IPS DF 6.9 (cell line): Measurements from ENCODE around the gene THUMPD2.
"Not testable (repeated sequence)": the region's sequence is repeated elsewhere in the genome, so short reads cannot be mapped to it uniquely, and the experiment has no call there.

Experiments
- DNase-seq: peaks from one replicate; pipeline ENCODE4 v3.0.0-alpha.2; 2013; ENCODE audit warnings: low read depth, low spot score
- H3K27ac ChIP-seq: one replicate; pipeline ENCODE4 v1.5.1; 2013; ENCODE audit warnings: low read length, control low read depth
- H3K27me3 ChIP-seq: 2 replicates; pipeline ENCODE4 v1.6.1; 2013; ENCODE audit warnings: mild to moderate bottlenecking, low read length; ENCODE audit not compliant: control insufficient read depth, insufficient read depth
- H3K36me3 ChIP-seq: 2 replicates; pipeline ENCODE4 v1.6.1; 2013; ENCODE audit warnings: low read length; ENCODE audit not compliant: control insufficient read depth, insufficient read depth
- H3K4me1 ChIP-seq: 2 replicates; pipeline ENCODE4 v1.6.1; 2013; ENCODE audit warnings: low read length; ENCODE audit not compliant: control insufficient read depth, insufficient read depth
- H3K4me3 ChIP-seq: 2 replicates; pipeline ENCODE4 v1.5.1; 2013; ENCODE audit warnings: mild to moderate bottlenecking, low read length
- H3K9me3 ChIP-seq: 2 replicates; pipeline ENCODE4 v1.6.1; 2013; ENCODE audit warnings: low read length, inconsistent platforms; ENCODE audit not compliant: control insufficient read depth, insufficient read depth
- WGBS: extraction: QIAGEN DNeasy Blood & Tissue Kit; methylation state at CpG from one replicate; pipeline ENCODE4 v1.1.7; 2013; ENCODE audit warnings: mixed read lengths, missing lambda C conversion rate; ENCODE audit not compliant: insufficient read length, insufficient coverage; 5-methylcytosine and 5-hydroxymethylcytosine counted together

The THUMPD2 gene

DNA sequence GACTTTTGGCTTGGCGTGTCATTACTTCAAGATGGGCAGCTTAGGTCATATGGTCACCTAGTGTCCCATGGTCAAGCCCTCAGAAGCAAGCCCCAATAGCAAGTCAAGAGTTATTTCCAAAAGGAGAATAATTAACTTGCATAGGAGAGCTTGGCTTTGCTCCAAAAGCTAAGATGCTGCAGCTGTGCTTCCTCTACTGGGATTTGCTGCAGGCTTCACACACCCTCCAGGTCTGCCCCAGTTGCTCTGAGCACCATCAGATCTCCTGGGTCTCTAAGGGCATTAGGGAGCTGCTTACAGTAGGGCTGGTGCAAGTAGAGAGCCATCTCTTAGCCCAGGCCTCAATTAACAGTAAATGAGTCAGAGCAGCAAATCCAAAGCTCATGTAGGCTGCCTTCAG, 46.6 kb downstream of the THUMPD2 start:
- WGBS: no CpG with 5 or more reads among the region's 1 CpG
- peaks cover 4% of the 10 kb centered on the region; the same call in 1 of the 2 replicates for H3K36me3 ChIP-seq

DNA sequence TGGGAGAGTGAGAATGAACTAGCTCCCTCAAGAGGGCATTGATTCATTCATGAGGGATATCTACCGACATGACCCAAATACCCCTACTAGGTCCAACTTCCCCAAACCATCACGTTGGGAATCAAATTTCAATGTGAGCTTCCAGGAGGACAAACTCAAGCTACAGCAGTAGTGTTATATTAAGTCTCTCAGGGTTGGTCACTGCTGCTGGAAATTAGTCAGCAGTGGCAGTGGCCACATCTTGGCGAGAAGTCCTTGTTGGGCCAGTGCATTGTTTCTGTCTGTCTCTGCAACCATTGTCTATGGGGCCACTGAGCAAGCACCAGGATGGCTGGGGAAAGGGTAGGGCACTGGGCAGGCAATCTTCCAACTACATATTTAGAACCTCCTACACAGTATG, 47.5 kb downstream of the THUMPD2 start:
- Histone ChIP-seq H3K9me3 (no peaks in the 10 kb centered on the region), H3K4me1 (no peaks in the 10 kb centered on the region), H3K27ac (no peak overlapping the region), H3K4me3 (no peak overlapping the region), H3K36me3 (peaks cover 1% of the 10 kb centered on the region; the same call in 1 of the 2 replicates), H3K27me3 (no peaks in the 10 kb centered on the region)
- no peak for DNase-seq
- no CpG with 5 or more reads among the region's 3 CpGs for WGBS

More for the DNA sequence above, 46.6 kb downstream of the THUMPD2 start:
- H3K27me3 ChIP-seq: no peaks in the 10 kb centered on the region
- H3K9me3 ChIP-seq: no peaks in the 10 kb centered on the region
- H3K4me1 ChIP-seq: no peaks in the 10 kb centered on the region
- DNase-seq: no peak
- no peak overlapping the region for H3K27ac ChIP-seq
- no peak overlapping the region for H3K4me3 ChIP-seq

DNA sequence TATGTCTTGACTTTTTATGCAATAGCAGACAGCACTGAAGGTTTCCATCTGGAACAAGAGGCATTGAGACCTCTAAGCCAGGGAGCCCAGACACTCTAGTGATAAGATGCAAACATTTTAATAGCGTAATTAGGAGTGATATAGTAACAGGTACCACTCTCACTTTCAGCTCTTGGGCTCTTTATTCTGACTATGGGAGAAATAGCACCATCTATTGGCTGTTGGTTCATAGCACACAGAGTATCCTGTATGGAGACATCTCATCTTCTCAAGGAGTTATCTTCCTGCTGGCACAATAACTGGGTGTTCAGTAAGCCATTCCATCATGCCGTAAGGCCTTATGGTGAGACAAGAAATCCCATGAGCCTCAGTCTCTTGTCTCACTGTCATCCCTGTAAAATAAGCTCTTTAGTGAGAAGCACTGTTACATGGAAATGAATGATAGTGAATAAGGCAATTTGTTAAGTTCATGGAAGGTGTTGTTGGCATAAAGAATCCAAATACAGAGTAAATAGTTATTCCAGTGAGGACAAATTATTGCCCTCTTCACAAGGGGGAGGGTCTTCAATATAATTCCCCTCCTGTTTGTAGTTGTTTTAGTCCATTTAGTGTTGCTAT, 48.3 kb downstream of the THUMPD2 start:
- no peaks in the 10 kb centered on the region for H3K36me3 ChIP-seq
- H3K4me3 ChIP-seq: no peak overlapping the region
- WGBS: no CpG with 5 or more reads among the region's 2 CpGs
- no peaks in the 10 kb centered on the region for H3K9me3 ChIP-seq
- H3K27ac ChIP-seq: no peak overlapping the region
- no peaks in the 10 kb centered on the region for H3K4me1 ChIP-seq
- DNase-seq: peak; percentile 31
- H3K27me3 ChIP-seq: no peaks in the 10 kb centered on the region

DNA sequence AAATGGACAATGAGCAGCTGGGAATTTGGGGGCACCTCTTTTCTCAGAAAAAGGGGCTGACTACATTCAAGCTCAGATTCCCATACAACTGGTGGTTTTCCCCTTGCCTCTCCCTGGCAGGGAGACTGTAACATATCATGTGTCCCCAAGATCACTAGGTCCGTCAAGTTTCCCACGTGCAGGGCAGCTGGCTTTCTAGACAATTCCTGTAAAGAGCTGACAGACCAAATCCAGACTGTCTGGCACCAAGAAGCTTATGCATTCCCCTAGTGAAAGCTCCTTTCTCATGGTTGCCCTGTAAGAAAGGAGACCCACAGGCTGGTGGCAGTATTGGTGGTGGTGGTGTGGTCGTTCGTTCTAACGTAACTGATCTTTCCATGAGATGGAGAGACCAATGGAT, 48.8 kb downstream of the THUMPD2 start:
- no peak for DNase-seq
- H3K27me3 ChIP-seq: no peaks in the 10 kb centered on the region
- H3K4me1 ChIP-seq: no peaks in the 10 kb centered on the region
- WGBS: no CpG with 5 or more reads among the region's 5 CpGs
- no peaks in the 10 kb centered on the region for H3K36me3 ChIP-seq
- no peaks in the 10 kb centered on the region for H3K9me3 ChIP-seq
- no peak overlapping the region for H3K27ac ChIP-seq
- no peak overlapping the region for H3K4me3 ChIP-seq

DNA sequence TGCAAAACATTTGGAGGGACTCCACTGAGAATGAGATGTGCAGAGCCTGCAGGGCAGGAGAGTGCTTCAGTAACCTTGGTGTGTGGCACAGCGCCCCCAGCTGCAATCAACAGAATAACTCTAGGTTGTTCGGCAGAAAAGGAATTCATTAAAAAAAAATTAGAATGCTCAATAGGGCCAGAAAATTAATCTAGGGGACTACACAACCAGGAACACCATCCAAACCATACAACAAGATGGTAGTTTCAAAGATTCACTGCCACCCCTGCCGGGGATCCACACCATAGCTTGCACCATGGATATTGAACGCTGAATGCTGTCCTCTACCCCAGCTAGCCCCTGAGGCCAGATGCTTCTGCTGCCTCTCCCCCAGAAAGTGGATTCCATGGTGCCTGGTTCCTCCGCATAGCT, 50.1 kb downstream of the THUMPD2 start:
- no peaks in the 10 kb centered on the region for H3K36me3 ChIP-seq
- no peaks in the 10 kb centered on the region for H3K9me3 ChIP-seq
- no peak overlapping the region for H3K4me3 ChIP-seq
- no CpG with 5 or more reads among the region's 5 CpGs for WGBS
- H3K27me3 ChIP-seq: no peaks in the 10 kb centered on the region
- no peaks in the 10 kb centered on the region for H3K4me1 ChIP-seq
- DNase-seq: peak; percentile 9
- no peak overlapping the region for H3K27ac ChIP-seq

DNA sequence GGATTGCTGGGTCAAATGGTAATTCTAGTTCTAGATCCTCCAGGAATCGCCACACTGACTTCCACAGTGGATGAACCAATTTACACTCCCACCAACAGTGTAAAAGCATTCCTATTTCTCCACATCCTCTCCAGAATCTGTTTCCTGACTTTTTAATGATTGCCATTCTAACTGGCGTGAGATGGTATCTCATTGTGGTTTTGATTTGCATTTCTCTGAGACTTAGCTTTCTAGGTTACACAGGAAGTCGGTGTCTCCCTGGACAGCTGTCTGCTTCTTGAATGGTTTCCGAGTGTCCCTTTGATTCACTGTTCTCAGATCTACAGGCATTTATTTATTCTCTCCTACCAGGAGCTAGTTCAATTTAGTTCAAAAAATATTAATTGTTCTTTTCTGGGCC, 51.0 kb downstream of the THUMPD2 start:
- not testable (repeated sequence) for H3K4me3 ChIP-seq, H3K9me3 ChIP-seq, DNase-seq, H3K36me3 ChIP-seq, H3K27ac ChIP-seq, H3K4me1 ChIP-seq, H3K27me3 ChIP-seq
- WGBS: no CpG with 5 or more reads among the region's 4 CpGs

DNA sequence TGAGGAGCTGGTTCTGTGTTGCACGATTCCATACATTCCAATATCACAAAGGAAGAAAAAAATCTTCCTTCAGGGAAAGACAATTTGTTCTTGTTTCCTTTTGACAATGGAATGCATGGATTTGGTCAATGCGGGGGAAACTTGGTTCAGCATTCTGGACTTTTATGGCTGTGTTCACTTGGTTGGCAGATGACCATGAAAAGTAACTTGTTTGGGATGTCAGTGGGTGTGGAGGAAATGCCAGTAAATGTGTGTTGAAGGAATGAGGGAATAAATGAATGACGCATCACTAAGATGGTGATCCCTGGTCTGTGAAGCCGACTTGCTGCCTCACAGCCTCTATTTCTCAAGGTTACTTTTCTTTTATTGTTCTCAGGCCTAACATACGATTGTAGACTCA, 53.7 kb downstream of the THUMPD2 start:
- H3K4me3 ChIP-seq: no peak overlapping the region
- no peak for DNase-seq
- no peaks in the 10 kb centered on the region for H3K36me3 ChIP-seq
- no peak overlapping the region for H3K27ac ChIP-seq
- H3K9me3 ChIP-seq: no peaks in the 10 kb centered on the region
- no peaks in the 10 kb centered on the region for H3K27me3 ChIP-seq
- H3K4me1 ChIP-seq: peaks cover 3% of the 10 kb centered on the region
- no CpG with 5 or more reads among the region's 5 CpGs for WGBS

DNA sequence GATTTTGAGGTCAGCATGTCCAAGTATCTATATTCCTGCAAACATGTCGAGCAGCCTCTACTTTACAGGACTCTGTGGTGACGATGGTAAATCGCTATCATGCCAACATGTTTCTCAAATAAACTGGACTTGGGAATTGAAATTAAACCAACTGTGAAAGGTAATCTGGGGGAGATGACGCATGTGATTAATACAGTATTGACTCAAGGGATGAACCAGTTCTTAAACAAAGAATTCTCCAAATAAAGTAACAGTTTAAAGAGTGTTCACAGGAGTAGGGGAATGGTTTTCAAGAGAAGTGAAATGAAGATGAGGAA, 54.3 kb downstream of the THUMPD2 start:
- no peaks in the 10 kb centered on the region for H3K9me3 ChIP-seq
- no peak for DNase-seq
- no CpG with 5 or more reads among the region's 4 CpGs for WGBS
- no peaks in the 10 kb centered on the region for H3K27me3 ChIP-seq
- peaks cover 3% of the 10 kb centered on the region for H3K4me1 ChIP-seq
- H3K27ac ChIP-seq: no peak overlapping the region
- H3K4me3 ChIP-seq: no peak overlapping the region
- no peaks in the 10 kb centered on the region for H3K36me3 ChIP-seq

DNA sequence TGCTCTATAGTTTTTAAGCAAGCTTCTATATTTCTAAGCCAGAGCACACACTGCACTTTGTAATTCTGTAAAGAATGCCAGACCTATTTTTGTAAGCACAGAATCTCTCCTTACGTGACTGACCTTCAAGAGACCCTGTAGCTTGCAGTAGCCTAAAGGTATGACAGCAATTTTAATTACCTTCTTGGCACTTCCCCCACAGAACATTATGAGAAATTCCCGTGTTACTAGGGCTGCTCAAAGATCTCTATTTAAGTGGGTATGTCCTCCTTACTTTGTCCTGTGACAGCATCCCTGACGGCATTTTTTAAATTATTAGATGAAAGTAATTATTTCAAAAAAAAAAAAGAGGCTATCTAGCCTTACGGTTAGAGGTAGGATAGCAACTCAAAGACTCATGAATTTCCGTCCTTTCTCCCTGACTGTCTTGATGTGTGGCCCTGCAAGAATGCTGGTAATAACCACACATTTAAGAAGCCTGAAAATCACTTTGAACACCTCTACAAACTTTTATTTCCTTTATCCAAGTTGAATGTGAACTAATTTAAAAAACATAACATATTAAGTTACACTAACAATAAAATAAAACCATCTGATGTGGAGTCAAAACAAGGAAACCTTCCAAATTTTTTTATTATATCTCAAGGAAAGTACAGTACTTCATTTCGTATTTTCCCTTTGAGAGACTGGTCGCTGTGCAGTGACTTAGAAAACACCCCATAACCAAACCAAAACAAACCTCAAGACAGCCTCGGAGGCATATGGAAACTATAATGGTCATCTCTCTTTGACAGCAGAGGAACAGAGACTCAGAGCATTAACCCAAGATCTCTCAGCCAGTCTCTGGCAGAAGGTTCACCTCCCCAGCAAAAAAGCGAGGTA, 54.9 kb downstream of the THUMPD2 start:
- Histone ChIP-seq H3K9me3 (no peaks in the 10 kb centered on the region), H3K4me3 (no peak overlapping the region), H3K36me3 (no peaks in the 10 kb centered on the region), H3K27me3 (no peaks in the 10 kb centered on the region), H3K4me1 (peaks cover 3% of the 10 kb centered on the region), H3K27ac (no peak overlapping the region)
- no CpG with 5 or more reads among the region's 9 CpGs for WGBS
- DNase-seq: no peak

DNA sequence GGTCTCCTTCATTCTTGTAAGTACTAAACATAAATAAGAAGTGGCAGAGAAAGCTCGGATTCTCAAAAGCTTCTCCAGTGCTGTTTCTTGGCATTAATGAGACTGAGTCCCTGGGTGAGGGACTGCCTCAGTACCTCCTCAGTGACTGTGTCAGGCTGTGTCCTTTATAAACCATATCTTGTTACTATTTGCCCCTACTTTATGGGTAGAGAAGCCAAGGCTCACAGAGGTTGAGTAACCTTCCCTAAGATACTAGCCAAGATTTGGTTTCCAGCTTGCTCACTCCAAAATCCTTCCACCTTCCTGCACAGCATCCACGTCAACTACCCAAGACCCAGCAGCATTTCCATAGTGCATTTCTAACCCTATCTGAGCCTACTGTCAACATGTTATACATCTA, 55.6 kb downstream of the THUMPD2 start:
- Histone ChIP-seq H3K4me3 (no peak overlapping the region), H3K4me1 (peaks cover 3% of the 10 kb centered on the region), H3K27ac (no peak overlapping the region), H3K36me3 (no peaks in the 10 kb centered on the region), H3K9me3 (no peaks in the 10 kb centered on the region), H3K27me3 (no peaks in the 10 kb centered on the region)
- DNase-seq: no peak
- no CpG with 5 or more reads among the region's 2 CpGs for WGBS

DNA sequence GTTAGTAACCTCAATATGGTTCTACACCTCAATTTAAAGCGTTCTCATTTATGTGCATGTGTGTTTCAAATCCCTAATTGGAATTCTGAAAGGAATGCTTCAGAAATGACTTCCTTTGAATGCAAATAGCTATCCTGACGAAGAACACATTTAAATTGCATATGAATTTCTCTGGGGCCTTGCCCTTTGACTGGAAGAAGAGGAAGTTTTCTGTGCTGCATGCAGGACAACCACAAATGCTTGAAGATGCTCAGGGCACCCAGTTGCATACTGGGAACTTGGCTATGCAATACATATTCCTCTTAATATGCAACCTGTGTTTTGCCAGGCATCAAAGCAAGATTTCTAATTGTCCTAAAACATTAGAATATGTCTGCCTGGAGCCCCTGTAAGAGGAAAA, 58.1 kb downstream of the THUMPD2 start:
- no peak for DNase-seq
- Histone ChIP-seq H3K4me3 (no peak overlapping the region), H3K36me3 (no peaks in the 10 kb centered on the region), H3K4me1 (peaks cover 3% of the 10 kb centered on the region), H3K27me3 (no peaks in the 10 kb centered on the region), H3K27ac (no peak overlapping the region), H3K9me3 (no peaks in the 10 kb centered on the region)
- WGBS: no CpG with 5 or more reads among the region's 2 CpGs
